Measurements from ENCODE around the gene UNC5CL.

Gene UNC5CL

GRCh38 chr6:41065550-41066026 lies 26.6 kb upstream of the UNC5CL start:
- no peak for TF ChIP-seq CTCF (IDR thresholded peaks at IDR 0.05; ENCODE audit: insufficient read depth, low read length, missing control alignments)
- no peak overlapping the region for H3K4me3 ChIP-seq (ENCODE audit: low read depth, low read length)
- ChIA-PET CTCF (interaction anchor here (0.8 to 1.1 kb wide), 5 partner anchors 26 to 171 kb away, joined by 3 to 9 read pairs (median 3); partner anchors contain the start of gene UNC5CL), POLR2A (no interaction called here)
- no peak for DNase-seq (ENCODE audit: low read depth, low spot score)

- ChIA-PET POLR2A (no interaction called here), CTCF (interaction anchor here (1.0 to 1.8 kb wide), 3 partner anchors 27 to 171 kb away, joined by 3 to 6 read pairs (median 3); no protein-coding TSS in a partner anchor)
- H3K4me3 ChIP-seq (ENCODE audit: low read depth, low read length) = no peak overlapping the region
- TF ChIP-seq CTCF (IDR thresholded peaks at IDR 0.05; ENCODE audit: insufficient read depth, low read length, missing control alignments) = no peak
- no peak for DNase-seq (ENCODE audit: low read depth, low spot score)
Observed at GRCh38 chr6:41064841-41065240, 25.8 kb upstream of the UNC5CL start.

- POLR2A ChIA-PET = interaction anchor here (0.6 kb wide), 1 partner anchor 69 kb away, joined by 3 read pairs; no protein-coding TSS in a partner anchor
- CTCF ChIA-PET = interaction anchor here (1.2 to 2.1 kb wide), 4 partner anchors 26 to 514 kb away, joined by 3 to 6 read pairs (median 4); no protein-coding TSS in a partner anchor
- no peak for TF ChIP-seq CTCF (IDR thresholded peaks at IDR 0.05; ENCODE audit: insufficient read depth, low read length, missing control alignments)
- no peak overlapping the region for H3K4me3 ChIP-seq (ENCODE audit: low read depth, low read length)
- DNase-seq (ENCODE audit: low read depth, low spot score) = no peak
Observed at GRCh38 chr6:41063884-41064285, 24.9 kb upstream of the UNC5CL start.

GRCh38 chr6:41062056-41062455 lies 23.0 kb upstream of the UNC5CL start:
- no peak overlapping the region for H3K4me3 ChIP-seq (ENCODE audit: low read depth, low read length)
- ChIA-PET POLR2A (no interaction called here), CTCF (interaction anchor here (1.5 to 4.0 kb wide), 4 partner anchors 8 to 512 kb away, joined by 5 to 37 read pairs (median 8); partner anchors contain the start of gene UNC5CL)
- TF ChIP-seq CTCF (IDR thresholded peaks at IDR 0.05; ENCODE audit: insufficient read depth, low read length, missing control alignments) = no peak
- DNase-seq (ENCODE audit: low read depth, low spot score) = no peak

- ChIA-PET POLR2A (no interaction called here), CTCF (interaction anchor here (0.8 to 4.0 kb wide), 6 partner anchors 8 to 165 kb away, joined by 3 to 37 read pairs (median 6); partner anchors contain the start of gene UNC5CL)
- H3K4me3 ChIP-seq (ENCODE audit: low read depth, low read length) = no peak overlapping the region
- TF ChIP-seq CTCF (IDR thresholded peaks at IDR 0.05; ENCODE audit: insufficient read depth, low read length, missing control alignments) = no peak
- DNase-seq (ENCODE audit: low read depth, low spot score) = no peak
Observed at GRCh38 chr6:41061196-41061726, 22.2 kb upstream of the UNC5CL start.

- POLR2A ChIA-PET = no interaction called here
Observed at GRCh38 chr6:41059556-41059955, 20.5 kb upstream of the UNC5CL start.

More at GRCh38 chr6:41059556-41059955, 20.5 kb upstream of the UNC5CL start:
- no peak overlapping the region for H3K4me3 ChIP-seq (ENCODE audit: low read depth, low read length)
- CTCF ChIA-PET = interaction anchor here (1.4 to 4.0 kb wide), 4 partner anchors 10 to 33 kb away, joined by 3 to 37 read pairs (median 6); no protein-coding TSS in a partner anchor
- DNase-seq (ENCODE audit: low read depth, low spot score) = no peak
- no peak for TF ChIP-seq CTCF (IDR thresholded peaks at IDR 0.05; ENCODE audit: insufficient read depth, low read length, missing control alignments)
